Hepatocyte (in vitro differentiated cells): ENCODE results near the gene GRID1. TPM values are rescaled to one million over a fixed set of nuclear protein-coding genes. Genes with fewer than 3 reads are reported as not detected.

Experiments used
- DNase-seq: peaks from one replicate; pipeline ENCODE4 v3.0.0-alpha.2; 2016; ENCODE audit warnings: low spot score
- H2AFZ ChIP-seq: fragments of 200-600 bp; sonication (generic); 2 replicates; pipeline ENCODE4 v1.6.0; 2016; ENCODE audit warnings: antibody characterized with exemption, mild to moderate bottlenecking
- H3K27ac ChIP-seq: fragments of 200-600 bp; sonication (generic); 2 replicates; pipeline ENCODE4 v1.5.1; 2016; ENCODE audit warnings: mild to moderate bottlenecking
- H3K27me3 ChIP-seq: fragments of 200-600 bp; sonication (generic); 2 replicates; pipeline ENCODE4 v1.6.1; 2016
- H3K36me3 ChIP-seq: fragments of 200-600 bp; sonication (generic); replicated peaks from 2 replicates; pipeline ENCODE4 v1.5.1; 2016; ENCODE audit warnings: low read depth; ENCODE audit not compliant: insufficient read depth
- H3K4me1 ChIP-seq: fragments of 200-600 bp; sonication (generic); 2 replicates; pipeline ENCODE4 v1.5.1; 2016; ENCODE audit warnings: mild to moderate bottlenecking, moderate library complexity; ENCODE audit not compliant: insufficient read depth
- H3K4me2 ChIP-seq: fragments of 200-600 bp; sonication (generic); 2 replicates; pipeline ENCODE4 v1.6.0; 2016
- H3K4me3 ChIP-seq: fragments of 200-600 bp; sonication (generic); 2 replicates; pipeline ENCODE4 v1.5.1; 2016; ENCODE audit warnings: mild to moderate bottlenecking
- H3K79me2 ChIP-seq: fragments of 200-600 bp; sonication (generic); 2 replicates; pipeline ENCODE4 v1.6.0; 2017; ENCODE audit warnings: mild to moderate bottlenecking
- H3K9me2 ChIP-seq: fragments of 200-600 bp; sonication (generic); replicated peaks from 2 replicates; pipeline ENCODE4 v1.6.0; 2017; ENCODE audit warnings: mild to moderate bottlenecking; ENCODE audit not compliant: insufficient read depth
- H3K9me3 ChIP-seq: fragments of 200-600 bp; sonication (generic); 2 replicates; pipeline ENCODE4 v1.5.1; 2016; ENCODE audit warnings: low read depth, mild to moderate bottlenecking
- H4K20me1 ChIP-seq: fragments of 200-600 bp; sonication (generic); 2 replicates; pipeline ENCODE4 v1.6.0; 2016; ENCODE audit warnings: mild to moderate bottlenecking; ENCODE audit not compliant: insufficient read depth, poor library complexity, severe bottlenecking
- CTCF ChIP-seq: fragments of 200-600 bp; sonication (generic); IDR thresholded peaks from 2 replicates; pipeline ENCODE4 v1.5.1; 2016; ENCODE audit warnings: antibody characterized with exemption, mild to moderate bottlenecking; ENCODE audit not compliant: poor library complexity
- EZH2 ChIP-seq: fragments of 200-600 bp; sonication (generic); IDR thresholded peaks from 2 replicates; pipeline ENCODE4 v1.6.1; 2016; ENCODE audit warnings: antibody characterized with exemption, mild to moderate bottlenecking, borderline replicate concordance
- EZH2phosphoT487 ChIP-seq: fragments of 200-600 bp; sonication (generic); IDR thresholded peaks from one replicate; pipeline ENCODE4 v1.6.1; 2018; ENCODE audit warnings: antibody characterized with exemption, mild to moderate bottlenecking, low read depth, moderate library complexity; ENCODE audit not compliant: unreplicated experiment, severe bottlenecking
- WGBS: methylation state at CpG from one replicate; pipeline ENCODE4 v1.1.6; 2016; ENCODE audit warnings: low lambda C conversion rate; ENCODE audit errors: missing lambda C conversion rate; 5-methylcytosine and 5-hydroxymethylcytosine counted together
- polyA plus RNA-seq: library from polyadenylated mRNA; unstranded; fragments of >200 nt; fragmentation: Nextera tagmentation; extraction: Ambion mirVana; gene quantifications from 2 replicates; pipeline ENCODE4 v1.2.1, GENCODE V29; 2016
- total RNA-seq: library from RNA; depleted of rRNA; stranded (reverse); fragments of >200 nt; gene quantifications from 2 replicates; pipeline ENCODE4 v1.2.3, GENCODE V29; 2014

The GRID1 gene
- total and polyA plus RNA-seq, 2 experiments from 2014 or later = 0.07 to 0.37 TPM

GRCh38 chr10:85979598-85979997 is 387.0 kb downstream of the GRID1 start:
- H3K4me2 ChIP-seq = no peak overlapping the region
- H3K4me3 ChIP-seq = no peak overlapping the region
- no peaks in the 10 kb centered on the region for H3K9me2 ChIP-seq
- H2AFZ ChIP-seq = no peak overlapping the region
- DNase-seq = no peak
- H4K20me1 ChIP-seq = no peaks in the 10 kb centered on the region
- H3K27me3 ChIP-seq = no peaks in the 10 kb centered on the region
- no peak overlapping the region for H3K27ac ChIP-seq
- H3K36me3 ChIP-seq = no peaks in the 10 kb centered on the region
- no peaks in the 10 kb centered on the region for H3K79me2 ChIP-seq
- H3K9me3 ChIP-seq = no peaks in the 10 kb centered on the region
- TF ChIP-seq EZH2 (no peak), CTCF (no peak), EZH2phosphoT487 (no peak)
- H3K4me1 ChIP-seq = no peaks in the 10 kb centered on the region

- Histone ChIP-seq H3K27me3 (no peaks in the 10 kb centered on the region), H3K79me2 (no peaks in the 10 kb centered on the region), H3K9me3 (no peaks in the 10 kb centered on the region), H3K4me1 (no peaks in the 10 kb centered on the region), H2AFZ (no peak overlapping the region), H3K36me3 (no peaks in the 10 kb centered on the region), H3K4me3 (no peak overlapping the region), H4K20me1 (no peaks in the 10 kb centered on the region), H3K4me2 (no peak overlapping the region), H3K9me2 (no peaks in the 10 kb centered on the region), H3K27ac (no peak overlapping the region)
- 69% methylated on average over 2 of the region's 2 CpGs for WGBS
- no peak for DNase-seq
- TF ChIP-seq EZH2phosphoT487 (no peak), EZH2 (no peak), CTCF (no peak)
These were observed 387.8 kb downstream of the GRID1 start for GRCh38 chr10:85978566-85979358.

- H2AFZ ChIP-seq = no peak overlapping the region
- no peak overlapping the region for H3K4me2 ChIP-seq
- no peaks in the 10 kb centered on the region for H4K20me1 ChIP-seq
- H3K79me2 ChIP-seq = no peaks in the 10 kb centered on the region
- DNase-seq = no peak
- H3K36me3 ChIP-seq = no peaks in the 10 kb centered on the region
- no peak overlapping the region for H3K4me3 ChIP-seq
- 69% methylated on average over 6 of the region's 6 CpGs for WGBS
- TF ChIP-seq EZH2 = no peak
- TF ChIP-seq CTCF = no peak
- no peak for TF ChIP-seq EZH2phosphoT487
- no peak overlapping the region for H3K27ac ChIP-seq
- H3K9me2 ChIP-seq = no peaks in the 10 kb centered on the region
- no peaks in the 10 kb centered on the region for H3K4me1 ChIP-seq
- no peaks in the 10 kb centered on the region for H3K27me3 ChIP-seq
- no peaks in the 10 kb centered on the region for H3K9me3 ChIP-seq
These were observed 389.0 kb downstream of the GRID1 start for GRCh38 chr10:85977642-85978041.
